GM18508 (cell line): ENCODE results near the gene CCDC142.

Experiments
- ATAC-seq: cut with Tn5 transposase; IDR thresholded peaks from one replicate; pipeline ENCODE4 v1.9.1; 2021; ENCODE audit warnings: moderate number of reproducible peaks; ENCODE audit not compliant: insufficient read depth, unreplicated experiment

Gene CCDC142

GRCh38 chr2:74426181-74426758 is 56.5 kb downstream of the CCDC142 start:
- no peak for ATAC-seq

DNA sequence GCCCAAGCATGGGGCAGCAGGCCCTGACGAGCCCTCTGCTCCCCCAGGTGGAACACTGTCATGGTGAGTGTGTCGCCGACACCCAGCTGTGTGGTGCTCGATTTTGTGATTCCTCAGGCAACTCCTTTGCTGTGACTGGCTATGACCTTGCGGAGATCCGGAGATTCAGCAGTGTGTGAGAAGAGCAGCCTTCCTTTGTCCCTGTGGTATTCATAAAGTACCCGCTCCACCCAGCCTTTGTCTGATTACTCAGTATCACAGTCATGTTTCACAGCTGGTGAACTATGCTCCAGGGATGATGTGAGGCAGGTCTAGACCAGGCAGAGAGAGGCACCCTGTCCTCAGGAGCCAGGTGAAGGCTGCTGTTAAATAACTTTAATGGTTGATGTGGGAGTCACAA is 57.3 kb downstream of the CCDC142 start:
- no peak for ATAC-seq

DNA sequence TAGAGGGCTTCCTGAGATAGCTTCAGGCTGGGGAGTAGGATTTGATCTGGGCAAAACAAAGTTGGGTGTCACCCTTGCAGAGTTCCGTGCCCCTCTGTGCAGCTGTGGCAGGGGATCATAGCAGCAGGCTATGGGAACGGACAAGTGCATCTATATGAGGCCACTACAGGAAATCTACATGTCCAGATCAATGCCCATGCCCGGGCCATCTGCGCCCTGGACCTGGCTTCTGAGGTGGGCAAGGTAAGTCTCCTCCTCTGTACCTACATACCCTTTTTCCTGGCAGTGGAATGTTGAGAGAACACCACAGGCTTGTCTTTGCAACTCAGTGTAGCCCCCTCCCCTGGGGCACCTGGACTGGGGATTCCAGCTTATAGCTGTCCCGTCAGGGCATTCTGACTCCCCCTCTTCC is 57.8 kb downstream of the CCDC142 start:
- no peak for ATAC-seq

DNA sequence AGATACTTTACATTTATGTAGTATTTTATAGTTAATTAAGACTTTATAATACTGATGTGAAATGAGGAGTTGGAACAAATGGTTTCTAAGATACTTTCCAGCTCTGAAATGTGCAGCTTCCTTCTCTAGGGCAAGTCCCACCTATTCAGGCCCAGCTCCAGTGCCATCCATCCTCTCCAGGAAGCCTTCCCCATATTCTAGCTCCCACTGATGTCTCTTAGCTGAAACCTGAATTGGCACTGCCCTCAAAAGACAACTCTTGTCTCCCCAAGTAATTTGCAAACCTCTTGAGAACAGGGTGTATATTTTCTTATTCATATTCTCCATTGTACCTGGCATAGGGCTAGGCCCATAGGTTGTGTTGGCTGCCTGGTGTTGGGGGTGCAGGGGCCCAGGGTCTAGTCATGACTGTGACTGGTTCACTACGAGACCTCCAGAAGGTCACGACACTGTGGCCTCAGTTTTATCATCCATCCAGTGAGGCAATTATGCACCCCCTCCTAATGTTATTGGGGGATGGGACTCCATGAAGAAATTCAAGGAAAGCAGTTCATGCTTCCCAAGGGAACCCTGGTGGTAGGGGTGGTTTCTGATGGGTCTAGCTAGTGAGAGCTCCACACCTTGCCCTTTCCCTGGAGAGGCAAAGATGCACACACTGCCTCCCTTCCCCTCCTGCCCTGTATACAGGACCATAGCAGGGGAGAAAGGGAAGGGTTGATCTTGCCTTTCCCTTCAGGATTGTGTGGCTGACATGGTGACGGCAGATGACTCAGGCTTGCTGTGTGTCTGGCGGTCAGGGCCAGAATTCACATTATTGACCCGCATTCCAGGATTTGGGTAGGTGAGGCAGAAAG is 58.4 kb downstream of the CCDC142 start:
- ATAC-seq, result no peak
